ENCODE results near the gene SLC30A2.

Gene SLC30A2

DNA sequence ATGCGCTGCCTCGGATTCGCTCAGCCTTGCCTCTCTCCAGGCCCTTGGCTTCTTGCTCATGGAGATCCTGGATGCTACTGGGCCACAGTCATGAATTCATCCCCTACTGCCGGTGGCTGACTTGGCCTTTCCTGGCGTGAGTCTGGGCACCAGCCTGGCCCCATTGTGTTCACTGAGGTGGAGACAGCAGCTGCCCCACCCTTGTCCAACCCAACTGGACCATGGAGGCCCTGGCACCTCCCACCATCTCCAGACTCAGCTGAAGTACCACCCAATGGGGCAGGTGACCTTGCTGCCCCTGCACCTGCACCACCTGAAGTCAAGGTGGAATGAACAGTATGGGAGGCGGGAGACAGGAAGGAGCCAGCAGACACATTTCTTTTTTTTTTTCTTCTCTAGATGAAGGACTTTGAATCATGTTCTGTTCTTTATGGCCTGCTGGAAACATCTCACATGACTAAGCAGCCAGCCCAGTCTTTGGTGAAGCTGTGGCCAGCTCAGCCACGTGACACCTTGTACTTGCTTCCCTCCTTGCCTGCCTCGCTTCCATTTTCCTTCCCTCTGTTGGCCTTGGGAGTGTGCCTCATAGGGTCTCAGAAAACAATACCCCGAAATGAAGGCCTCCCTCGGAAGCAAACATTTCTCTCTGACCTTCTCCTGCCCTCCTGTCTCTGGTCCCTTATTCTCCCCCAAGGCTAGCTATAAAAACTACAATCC, 3.8 kb upstream of the SLC30A2 start:
- POLR2A ChIA-PET: no interaction called here
- no peak overlapping the region for H3K4me3 ChIP-seq (ENCODE audit: low read depth, low read length)
- no peaks in the 10 kb centered on the region for H3K4me1 ChIP-seq (ENCODE audit: control insufficient read depth, insufficient read depth, low read length)
- no peak overlapping the region for H3K27ac ChIP-seq (ENCODE audit: extremely low read depth, low read depth, low read length)
- no peaks in the 10 kb centered on the region for H3K9me3 ChIP-seq (ENCODE audit: control insufficient read depth, insufficient read depth, low read depth, low read length)
- no peak for TF ChIP-seq GLI4 (tag by site-specific recombination; IDR thresholded peaks at IDR 0.05)
- H3K36me3 ChIP-seq (ENCODE audit: control insufficient read depth in 2 of 2, insufficient read depth in 1 of 2, low read length in 2 of 2): no peaks in the 10 kb centered on the region
- CTCF ChIA-PET: interaction anchor here (0.6 to 1.3 kb wide), 2 partner anchors 13 to 314 kb away, joined by 4 read pairs; no protein-coding TSS in a partner anchor

DNA sequence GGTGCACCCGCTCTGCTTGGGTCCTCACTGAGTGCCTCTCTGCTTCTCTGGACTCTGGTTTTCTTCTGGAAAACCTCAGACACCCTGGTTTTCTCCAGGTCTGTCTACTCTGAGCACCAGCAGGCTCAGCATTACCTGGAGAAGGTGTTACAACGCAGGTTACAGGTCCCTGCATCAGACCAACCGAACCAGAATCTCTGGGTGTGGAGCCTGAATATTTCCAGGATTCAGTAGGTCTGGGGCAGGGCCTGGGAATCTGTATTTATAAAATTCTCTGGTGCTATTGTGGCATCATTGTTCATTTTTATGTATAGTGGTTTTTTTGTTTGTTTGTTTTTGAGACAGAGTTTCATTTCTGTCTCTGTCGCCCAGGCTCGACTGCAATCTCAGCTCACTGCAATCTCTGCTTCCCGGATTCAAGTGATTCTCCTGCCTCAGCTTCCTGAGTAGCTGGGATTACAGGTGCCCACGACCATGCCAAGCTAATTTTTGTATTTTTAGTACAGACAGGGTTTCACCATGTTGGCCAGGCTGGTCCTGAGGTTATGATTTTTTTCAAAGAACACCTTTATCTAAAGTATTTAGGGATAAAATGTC, 1.5 kb upstream of the SLC30A2 start:
- no peak overlapping the region for H3K27ac ChIP-seq (ENCODE audit: extremely low read depth, low read depth, low read length)
- H3K9me3 ChIP-seq (ENCODE audit: control insufficient read depth, insufficient read depth, low read depth, low read length): no peaks in the 10 kb centered on the region
- POLR2A ChIA-PET: no interaction called here
- TF ChIP-seq GFI1B (tag by site-specific recombination; IDR thresholded peaks at IDR 0.05) (peak; percentile 45; the same call in 1 of the 2 replicates), ZNF132 (tag by site-specific recombination; IDR thresholded peaks at IDR 0.05; ENCODE audit: borderline replicate concordance) (no peak), ZBTB20 (tag by site-specific recombination; IDR thresholded peaks at IDR 0.05) (peak; percentile 60), SP3 (tag by site-specific recombination; IDR thresholded peaks at IDR 0.05) (no peak), ZNF37A (tag by site-specific recombination; IDR thresholded peaks at IDR 0.05) (no peak), ZNF175 (tag by site-specific recombination; IDR thresholded peaks at IDR 0.05) (no peak), HOXD13 (CRISPR knock-in tag; IDR thresholded peaks at IDR 0.05; ENCODE audit: borderline replicate concordance) (no peak)
- no peaks in the 10 kb centered on the region for H3K36me3 ChIP-seq (ENCODE audit: control insufficient read depth in 2 of 2, insufficient read depth in 1 of 2, low read length in 2 of 2)
- no peak overlapping the region for H3K4me3 ChIP-seq (ENCODE audit: low read depth, low read length)
- no peaks in the 10 kb centered on the region for H3K4me1 ChIP-seq (ENCODE audit: control insufficient read depth, insufficient read depth, low read length)
- CTCF ChIA-PET: interaction anchor here (1.5 kb wide), 1 partner anchor 97 kb away, joined by 3 read pairs; no protein-coding TSS in a partner anchor

DNA sequence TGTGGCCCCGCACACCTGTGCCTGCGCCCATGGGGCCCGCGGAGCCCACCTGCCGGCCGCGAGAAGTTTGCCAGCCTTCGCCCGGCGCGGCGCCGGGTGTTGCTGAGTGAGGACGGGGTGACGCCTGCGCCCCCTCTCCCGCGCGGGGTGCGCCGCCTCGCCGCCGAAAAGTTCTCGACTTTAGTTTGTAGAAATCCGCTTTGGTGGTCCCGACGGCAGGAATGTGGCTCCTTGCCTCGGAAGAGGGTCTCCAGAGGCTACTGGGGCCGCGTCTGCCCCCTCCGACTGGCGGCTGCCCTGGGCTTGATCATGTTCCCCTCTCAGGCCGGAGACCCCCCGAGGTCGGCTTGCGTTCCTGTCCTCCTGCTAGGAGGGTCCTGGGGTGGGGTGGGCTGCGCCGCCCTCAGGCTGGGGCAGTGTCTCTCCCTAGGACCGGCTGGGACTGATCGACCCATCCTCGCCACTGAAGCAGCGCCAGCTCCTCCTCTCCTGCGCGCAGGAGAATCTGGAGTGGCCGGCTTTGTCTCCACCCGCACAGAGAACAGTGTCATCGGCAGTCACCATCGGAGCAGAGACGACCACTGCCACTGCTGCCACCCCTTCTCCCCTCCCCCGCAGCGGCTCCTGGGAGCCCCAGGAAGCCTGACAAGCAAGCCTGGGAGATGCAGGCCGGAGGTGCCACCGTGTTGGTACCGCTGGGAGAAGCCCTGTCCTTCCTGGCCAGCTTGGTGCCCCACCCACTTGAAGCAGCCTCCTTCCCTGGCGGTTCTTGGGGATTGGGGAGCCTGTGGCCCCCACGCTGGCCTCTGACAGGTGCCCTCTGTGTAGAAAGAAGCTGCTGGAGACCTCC, 553 bp upstream of the SLC30A2 start:
- ChIA-PET POLR2A (no interaction called here), CTCF (interaction anchor here (1.5 kb wide), 1 partner anchor 98 kb away, joined by 3 read pairs; no protein-coding TSS in a partner anchor)
- no peaks in the 10 kb centered on the region for H3K36me3 ChIP-seq (ENCODE audit: control insufficient read depth in 2 of 2, insufficient read depth in 1 of 2, low read length in 2 of 2)
- TF ChIP-seq, protein P1, sequence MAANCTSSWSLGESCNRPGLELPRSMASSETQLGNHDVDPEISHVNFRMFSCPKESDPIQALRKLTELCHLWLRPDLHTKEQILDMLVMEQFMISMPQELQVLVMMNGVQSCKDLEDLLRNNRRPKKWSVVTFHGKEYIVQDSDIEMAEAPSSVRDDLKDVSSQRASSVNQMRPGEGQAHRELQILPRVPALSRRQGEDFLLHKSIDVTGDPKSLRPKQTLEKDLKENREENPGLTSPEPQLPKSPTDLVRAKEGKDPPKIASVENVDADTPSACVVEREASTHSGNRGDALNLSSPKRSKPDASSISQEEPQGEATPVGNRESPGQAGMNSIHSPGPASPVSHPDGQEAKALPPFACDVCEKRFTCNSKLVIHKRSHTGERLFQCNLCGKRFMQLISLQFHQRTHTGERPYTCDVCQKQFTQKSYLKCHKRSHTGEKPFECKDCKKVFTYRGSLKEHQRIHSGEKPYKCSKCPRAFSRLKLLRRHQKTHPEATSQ (tag by site-specific recombination; IDR thresholded peaks at IDR 0.05): no peak
- TF ChIP-seq, protein P2, sequence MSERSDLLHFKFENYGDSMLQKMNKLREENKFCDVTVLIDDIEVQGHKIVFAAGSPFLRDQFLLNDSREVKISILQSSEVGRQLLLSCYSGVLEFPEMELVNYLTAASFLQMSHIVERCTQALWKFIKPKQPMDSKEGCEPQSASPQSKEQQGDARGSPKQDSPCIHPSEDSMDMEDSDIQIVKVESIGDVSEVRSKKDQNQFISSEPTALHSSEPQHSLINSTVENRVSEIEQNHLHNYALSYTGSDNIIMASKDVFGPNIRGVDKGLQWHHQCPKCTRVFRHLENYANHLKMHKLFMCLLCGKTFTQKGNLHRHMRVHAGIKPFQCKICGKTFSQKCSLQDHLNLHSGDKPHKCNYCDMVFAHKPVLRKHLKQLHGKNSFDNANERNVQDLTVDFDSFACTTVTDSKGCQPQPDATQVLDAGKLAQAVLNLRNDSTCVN (tag by site-specific recombination; optimal IDR thresholded peaks at IDR 0.05): no peak
- TF ChIP-seq, protein P3, sequence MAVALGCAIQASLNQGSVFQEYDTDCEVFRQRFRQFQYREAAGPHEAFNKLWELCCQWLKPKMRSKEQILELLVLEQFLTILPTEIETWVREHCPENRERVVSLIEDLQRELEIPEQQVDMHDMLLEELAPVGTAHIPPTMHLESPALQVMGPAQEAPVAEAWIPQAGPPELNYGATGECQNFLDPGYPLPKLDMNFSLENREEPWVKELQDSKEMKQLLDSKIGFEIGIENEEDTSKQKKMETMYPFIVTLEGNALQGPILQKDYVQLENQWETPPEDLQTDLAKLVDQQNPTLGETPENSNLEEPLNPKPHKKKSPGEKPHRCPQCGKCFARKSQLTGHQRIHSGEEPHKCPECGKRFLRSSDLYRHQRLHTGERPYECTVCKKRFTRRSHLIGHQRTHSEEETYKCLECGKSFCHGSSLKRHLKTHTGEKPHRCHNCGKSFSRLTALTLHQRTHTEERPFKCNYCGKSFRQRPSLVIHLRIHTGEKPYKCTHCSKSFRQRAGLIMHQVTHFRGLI (tag by site-specific recombination; IDR thresholded peaks at IDR 0.05): no peak
- TF ChIP-seq BCL11B (tag by site-specific recombination; IDR thresholded peaks at IDR 0.05; ENCODE audit: low read depth): no peak
- no peak for TF ChIP-seq ZNF629 (tag by site-specific recombination; IDR thresholded peaks at IDR 0.05)
- no peak for TF ChIP-seq ZNF10 (tag by site-specific recombination; IDR thresholded peaks at IDR 0.05)
- TF ChIP-seq KLF7 (tag by site-specific recombination; IDR thresholded peaks at IDR 0.05; ENCODE audit: borderline replicate concordance): no peak
- no peaks in the 10 kb centered on the region for H3K4me1 ChIP-seq (ENCODE audit: control insufficient read depth, insufficient read depth, low read length)
- no peak overlapping the region for H3K4me3 ChIP-seq (ENCODE audit: low read depth, low read length)
- H3K27ac ChIP-seq (ENCODE audit: extremely low read depth, low read depth, low read length): no peak overlapping the region
- no peaks in the 10 kb centered on the region for H3K9me3 ChIP-seq (ENCODE audit: control insufficient read depth, insufficient read depth, low read depth, low read length)
